Loucy (cell line): ENCODE data around the gene KRT86.

ENCODE experiments used
- CTCF ChIP-seq: fragments of 200-600 bp; sonication (generic); conservative IDR thresholded peaks from 2 replicates; pipeline ENCODE4 v1.5.1; 2014; ENCODE audit warnings: mild to moderate bottlenecking, antibody characterized with exemption, low read length
- EZH2phosphoT487 ChIP-seq: fragments of 200-600 bp; IDR thresholded peaks from 2 replicates; pipeline ENCODE4 v1.6.1; 2018; ENCODE audit warnings: antibody characterized with exemption, mild to moderate bottlenecking, moderate library complexity, borderline replicate concordance

DNA sequence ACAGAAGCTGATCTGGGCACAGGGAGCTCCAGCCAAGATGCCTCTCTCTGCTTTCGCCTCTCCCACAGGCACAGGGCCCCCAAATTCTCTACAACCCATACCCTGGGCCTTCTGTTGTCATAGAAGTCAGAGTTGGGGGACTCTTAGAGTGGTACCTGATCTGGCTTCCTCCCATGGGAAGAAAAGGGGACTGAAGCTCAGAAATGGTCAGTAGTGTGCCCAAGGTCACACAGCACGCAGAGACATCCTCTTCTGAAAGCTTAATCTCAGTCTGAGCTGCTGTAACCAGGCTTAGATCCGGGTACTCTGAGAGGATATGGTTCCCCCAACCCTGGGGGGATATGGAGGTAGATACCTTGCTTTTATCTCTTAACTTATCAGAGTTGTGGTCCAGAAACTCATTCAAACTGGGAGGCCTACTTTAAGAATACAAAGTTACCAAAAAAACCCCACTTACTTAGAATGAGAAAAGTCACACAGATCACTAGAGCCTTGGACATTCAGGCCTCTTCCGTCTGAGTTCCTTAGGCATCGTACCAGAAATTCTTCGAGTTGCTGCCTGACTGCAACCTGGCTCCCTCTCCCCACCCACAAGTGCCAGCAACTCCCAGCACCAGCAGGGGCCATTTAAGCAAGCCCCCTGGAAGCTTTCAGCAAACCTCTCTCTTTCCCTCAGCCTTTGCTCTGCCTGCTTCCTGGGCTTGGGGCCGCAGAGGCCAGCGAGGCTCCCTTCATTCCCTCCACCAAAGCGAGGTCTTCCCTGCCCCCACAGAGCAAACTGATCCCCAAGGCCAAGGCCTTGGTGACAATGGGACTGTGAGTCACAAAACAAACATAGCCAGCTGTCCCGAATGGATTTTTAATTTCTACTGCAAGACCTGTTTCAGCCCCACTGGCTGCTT is 27.5 kb upstream of the KRT86 start:
- no peak for TF ChIP-seq CTCF
- TF ChIP-seq EZH2phosphoT487 = no peak
